ENCODE data around the gene MED14.

MED14 gene

DNA sequence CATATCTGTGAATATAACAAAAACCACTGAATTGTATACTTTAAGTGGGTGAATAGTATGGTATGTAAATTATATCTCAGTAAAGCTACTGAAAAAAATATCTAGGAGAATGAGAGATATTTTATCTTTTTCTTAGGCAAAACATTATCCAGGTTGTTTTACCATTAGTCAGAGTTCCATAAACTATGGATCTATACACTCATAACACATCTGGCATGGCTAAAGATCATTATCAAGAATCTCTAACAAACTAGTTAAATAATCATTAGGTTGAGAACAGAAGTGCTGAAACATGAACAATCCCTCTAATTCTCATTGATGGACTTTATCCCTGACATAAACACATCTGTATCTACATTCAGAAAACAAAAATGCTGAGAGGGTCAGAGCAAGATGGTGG, 15.6 kb downstream of the MED14 start:
- H3K9me3 Mint-ChIP-seq = peaks cover 3% of the 10 kb centered on the region
- H3K36me3 Mint-ChIP-seq (ENCODE audit: low read depth) = peaks cover 80% of the 10 kb centered on the region
- H3K27me3 Mint-ChIP-seq = peaks cover 11% of the 10 kb centered on the region
- H3K4me3 Mint-ChIP-seq = no peak overlapping the region
- peaks cover 57% of the 10 kb centered on the region for H3K4me1 Mint-ChIP-seq (ENCODE audit: low read depth)
- no peak overlapping the region for H3K27ac Mint-ChIP-seq
- no peak for DNase-seq

DNA sequence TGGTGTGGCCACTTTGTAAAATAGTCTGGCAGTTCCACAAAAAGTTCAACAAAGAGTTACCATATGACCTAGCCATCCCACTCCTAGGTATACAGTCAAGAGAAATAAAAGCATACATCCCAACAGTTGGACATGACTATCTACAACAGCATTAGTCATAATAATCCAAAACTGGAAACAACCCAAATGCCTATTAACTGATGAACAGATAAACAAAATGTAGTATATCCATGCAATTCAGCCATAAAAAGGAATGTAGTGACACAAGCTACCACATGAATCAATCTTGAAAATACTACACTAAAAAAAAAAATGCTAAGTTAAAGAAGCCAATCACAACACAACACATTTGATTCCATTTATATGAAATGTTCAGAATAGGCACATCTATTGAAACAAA, 16.1 kb downstream of the MED14 start:
- H3K27me3 Mint-ChIP-seq = peaks cover 11% of the 10 kb centered on the region
- no peak for DNase-seq
- H3K27ac Mint-ChIP-seq = no peak overlapping the region
- H3K9me3 Mint-ChIP-seq = peaks cover 3% of the 10 kb centered on the region
- H3K4me1 Mint-ChIP-seq (ENCODE audit: low read depth) = peaks cover 57% of the 10 kb centered on the region
- no peak overlapping the region for H3K4me3 Mint-ChIP-seq
- H3K36me3 Mint-ChIP-seq (ENCODE audit: low read depth) = peaks cover 80% of the 10 kb centered on the region

DNA sequence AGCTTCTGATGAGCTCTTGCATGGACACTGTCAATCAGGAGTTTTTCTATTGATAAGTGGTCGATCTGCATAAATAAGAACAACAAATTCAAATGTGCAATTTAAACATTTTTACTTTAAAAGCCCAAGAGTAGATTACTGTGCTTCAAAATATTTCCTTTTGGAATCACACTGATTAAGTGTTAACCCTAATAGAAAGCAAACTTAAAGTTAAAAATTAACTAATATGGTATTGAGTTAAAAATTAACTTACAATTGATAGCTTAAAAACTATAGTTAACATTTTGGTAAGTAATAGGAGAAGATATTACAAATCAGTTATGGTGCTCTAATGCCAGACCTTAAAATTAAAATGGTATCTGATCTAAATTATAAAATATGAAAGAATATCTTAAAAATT, 25.9 kb downstream of the MED14 start:
- H3K27me3 Mint-ChIP-seq = peaks cover 5% of the 10 kb centered on the region

DNA sequence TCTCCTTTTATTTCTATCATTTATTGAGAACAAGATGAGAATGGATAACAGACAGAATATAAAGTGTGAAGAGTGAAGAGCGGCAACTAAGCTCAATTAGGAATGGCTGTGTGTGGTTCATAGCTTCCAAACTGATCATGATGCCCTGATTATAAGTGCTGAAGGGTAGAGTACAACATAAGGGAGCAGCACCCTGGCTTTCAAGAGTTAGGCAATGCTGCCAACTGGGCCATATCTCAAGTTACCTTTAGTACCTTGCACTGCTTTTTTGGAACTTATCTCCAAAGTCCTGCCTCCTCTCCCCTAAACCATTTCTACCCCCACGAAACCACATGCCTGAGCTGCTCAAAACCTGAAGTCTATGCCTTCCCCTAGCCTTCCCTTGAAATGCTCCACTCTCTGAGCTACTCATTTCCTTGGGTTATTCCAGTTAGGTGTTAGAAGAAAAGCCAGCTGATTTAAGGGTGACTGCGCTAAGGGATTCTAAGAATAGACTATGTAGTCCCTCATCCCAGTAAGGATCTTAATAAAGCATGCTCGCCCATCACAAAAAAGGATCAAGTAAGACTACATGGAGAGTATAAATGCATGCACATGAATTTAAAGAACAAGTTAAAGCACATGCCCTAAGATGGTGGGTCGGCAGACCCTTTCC, 29.6 kb downstream of the MED14 start:
- Mint-ChIP-seq H3K36me3 (ENCODE audit: low read depth) (peaks cover 79% of the 10 kb centered on the region), H3K4me3 (no peak overlapping the region), H3K27me3 (peaks cover 8% of the 10 kb centered on the region), H3K4me1 (ENCODE audit: low read depth) (no peaks in the 10 kb centered on the region), H3K27ac (no peak overlapping the region), H3K9me3 (no peaks in the 10 kb centered on the region)
- no peak for DNase-seq

More for the DNA sequence above, 25.9 kb downstream of the MED14 start:
- H3K36me3 Mint-ChIP-seq (ENCODE audit: low read depth) = peaks cover 83% of the 10 kb centered on the region
- no peaks in the 10 kb centered on the region for H3K9me3 Mint-ChIP-seq
- no peak for DNase-seq
- peaks cover 2% of the 10 kb centered on the region for H3K4me1 Mint-ChIP-seq (ENCODE audit: low read depth)
- H3K27ac Mint-ChIP-seq = no peak overlapping the region
- no peak overlapping the region for H3K4me3 Mint-ChIP-seq

DNA sequence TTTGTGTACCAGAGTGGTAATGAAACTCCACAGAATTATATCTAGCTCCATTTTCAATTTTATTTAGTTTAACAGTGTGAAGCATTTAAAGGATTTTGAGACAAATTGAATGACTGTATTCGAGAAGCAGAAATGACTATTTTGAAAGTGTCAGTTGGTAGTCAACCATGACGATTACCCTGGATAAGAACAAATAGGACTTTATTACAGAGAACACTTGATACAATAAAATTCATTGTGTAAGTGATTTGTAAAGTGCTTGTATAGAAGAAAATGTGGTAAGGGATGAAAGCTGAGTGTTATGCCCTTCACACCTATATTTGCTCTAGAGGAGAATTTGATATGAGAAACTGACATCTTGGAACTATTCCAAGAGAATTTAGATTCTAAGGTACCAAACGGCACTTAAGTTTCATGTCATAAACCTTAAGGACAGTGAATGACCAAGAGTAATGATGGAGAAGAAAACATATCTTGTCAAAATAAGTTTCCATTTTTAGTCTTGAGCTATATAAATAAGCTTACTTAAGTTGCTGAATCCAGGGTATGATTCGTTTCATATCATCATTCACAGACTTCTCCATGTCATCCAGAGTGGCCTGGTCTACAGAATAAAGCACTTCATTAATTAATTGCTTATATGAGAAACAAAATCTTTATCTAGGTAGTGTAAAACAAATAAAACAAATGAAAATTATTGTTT, 34.6 kb downstream of the MED14 start:
- peaks cover 3% of the 10 kb centered on the region for H3K27me3 Mint-ChIP-seq
- no peak overlapping the region for H3K27ac Mint-ChIP-seq
- no peak for DNase-seq
- H3K4me3 Mint-ChIP-seq = no peak overlapping the region
- peaks cover 79% of the 10 kb centered on the region for H3K36me3 Mint-ChIP-seq (ENCODE audit: low read depth)
- H3K9me3 Mint-ChIP-seq = no peaks in the 10 kb centered on the region
- no peaks in the 10 kb centered on the region for H3K4me1 Mint-ChIP-seq (ENCODE audit: low read depth)

DNA sequence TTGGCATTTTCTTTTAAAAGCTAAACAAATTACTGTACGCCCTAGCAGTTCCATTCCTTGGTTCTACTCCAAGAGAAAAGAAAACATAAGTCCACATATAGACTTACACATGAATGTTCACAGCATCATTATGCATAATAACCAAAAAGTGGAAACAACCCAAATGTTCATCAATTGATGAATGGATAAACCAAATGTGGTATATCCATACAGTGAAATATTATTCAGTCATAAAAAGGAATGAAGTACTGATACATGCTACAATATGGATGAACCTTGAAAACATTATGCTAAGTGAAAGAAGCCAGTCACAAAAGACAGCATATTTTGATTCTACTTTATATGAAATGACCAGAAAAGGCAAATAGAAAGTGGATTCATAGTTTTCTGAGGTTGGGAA, 36.5 kb downstream of the MED14 start:
- no peaks in the 10 kb centered on the region for H3K9me3 Mint-ChIP-seq
- H3K4me3 Mint-ChIP-seq = no peak overlapping the region
- H3K27ac Mint-ChIP-seq = no peak overlapping the region
- no peaks in the 10 kb centered on the region for H3K27me3 Mint-ChIP-seq
- DNase-seq = no peak
- H3K36me3 Mint-ChIP-seq (ENCODE audit: low read depth) = peaks cover 75% of the 10 kb centered on the region
- peaks cover 4% of the 10 kb centered on the region for H3K4me1 Mint-ChIP-seq (ENCODE audit: low read depth)

DNA sequence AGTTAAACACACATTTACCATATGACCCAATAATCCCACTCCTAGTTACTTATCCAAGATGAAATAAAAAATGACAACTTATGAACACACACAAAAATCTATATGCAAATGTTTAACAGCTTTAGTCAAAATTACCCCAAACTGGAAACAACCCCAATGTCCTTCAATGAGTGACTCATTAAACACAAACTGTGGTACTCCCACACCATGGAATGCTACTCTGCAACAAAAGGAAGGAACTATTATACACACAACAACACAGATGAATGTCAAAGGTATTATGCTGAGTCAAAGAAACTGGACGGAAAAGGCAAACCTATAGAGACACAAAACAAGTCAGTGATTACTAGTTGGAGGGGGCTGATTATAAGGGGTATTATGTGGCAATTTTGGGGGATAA, 40.5 kb downstream of the MED14 start:
- DNase-seq = no peak
- H3K27me3 Mint-ChIP-seq = no peaks in the 10 kb centered on the region
- peaks cover 88% of the 10 kb centered on the region for H3K36me3 Mint-ChIP-seq (ENCODE audit: low read depth)
- H3K27ac Mint-ChIP-seq = no peak overlapping the region
- peaks cover 4% of the 10 kb centered on the region for H3K4me1 Mint-ChIP-seq (ENCODE audit: low read depth)
- H3K4me3 Mint-ChIP-seq = no peak overlapping the region
- no peaks in the 10 kb centered on the region for H3K9me3 Mint-ChIP-seq

DNA sequence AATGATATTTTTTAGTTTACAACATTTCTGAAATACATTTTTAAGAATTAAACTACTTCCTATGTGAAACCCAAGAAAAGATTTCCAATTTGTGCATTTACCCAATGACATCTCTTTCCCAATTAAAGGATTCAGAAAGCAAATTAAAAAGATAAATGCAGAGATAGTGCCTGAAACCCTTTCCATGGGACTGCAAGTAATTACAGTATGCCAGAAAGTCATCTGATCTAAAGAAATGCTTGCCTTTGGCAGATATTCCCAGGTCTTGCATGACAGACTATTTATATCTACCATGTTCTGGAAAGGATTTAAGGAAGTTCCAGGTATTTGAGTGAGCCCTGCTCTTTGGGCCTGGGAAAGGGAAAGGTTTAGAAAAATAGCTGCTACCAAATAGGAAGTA, 46.4 kb downstream of the MED14 start:
- peaks cover 20% of the 10 kb centered on the region for H3K4me1 Mint-ChIP-seq (ENCODE audit: low read depth)
- peaks cover 86% of the 10 kb centered on the region for H3K36me3 Mint-ChIP-seq (ENCODE audit: low read depth)

DNA sequence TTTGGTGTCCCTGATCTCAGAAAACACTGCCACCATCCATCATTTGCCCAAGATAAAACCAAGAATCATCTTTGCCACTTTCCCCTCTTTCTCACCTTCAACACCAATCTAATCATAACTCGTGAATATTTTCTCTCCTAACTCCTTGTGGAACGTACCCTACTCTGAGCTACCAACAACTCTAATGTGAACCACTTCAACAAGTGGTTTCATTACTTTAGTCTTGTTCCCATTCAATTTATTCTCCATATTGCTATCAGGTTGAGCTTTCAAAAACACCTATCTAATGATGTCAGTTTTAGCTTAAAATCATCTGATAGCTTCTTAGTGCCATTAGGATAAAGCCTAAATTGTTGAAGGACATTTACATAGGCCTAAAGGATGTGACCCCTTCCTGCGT, 48.2 kb downstream of the MED14 start:
- Mint-ChIP-seq H3K4me1 (ENCODE audit: low read depth) (peaks cover 26% of the 10 kb centered on the region), H3K9me3 (no peaks in the 10 kb centered on the region), H3K27me3 (peaks cover 4% of the 10 kb centered on the region), H3K4me3 (no peak overlapping the region), H3K36me3 (ENCODE audit: low read depth) (peaks cover 84% of the 10 kb centered on the region), H3K27ac (no peak overlapping the region)
- DNase-seq = no peak

More for the DNA sequence above, 46.4 kb downstream of the MED14 start:
- Mint-ChIP-seq H3K4me3 (no peak overlapping the region), H3K27me3 (peaks cover 4% of the 10 kb centered on the region), H3K9me3 (no peaks in the 10 kb centered on the region), H3K27ac (no peak overlapping the region)
- no peak for DNase-seq

DNA sequence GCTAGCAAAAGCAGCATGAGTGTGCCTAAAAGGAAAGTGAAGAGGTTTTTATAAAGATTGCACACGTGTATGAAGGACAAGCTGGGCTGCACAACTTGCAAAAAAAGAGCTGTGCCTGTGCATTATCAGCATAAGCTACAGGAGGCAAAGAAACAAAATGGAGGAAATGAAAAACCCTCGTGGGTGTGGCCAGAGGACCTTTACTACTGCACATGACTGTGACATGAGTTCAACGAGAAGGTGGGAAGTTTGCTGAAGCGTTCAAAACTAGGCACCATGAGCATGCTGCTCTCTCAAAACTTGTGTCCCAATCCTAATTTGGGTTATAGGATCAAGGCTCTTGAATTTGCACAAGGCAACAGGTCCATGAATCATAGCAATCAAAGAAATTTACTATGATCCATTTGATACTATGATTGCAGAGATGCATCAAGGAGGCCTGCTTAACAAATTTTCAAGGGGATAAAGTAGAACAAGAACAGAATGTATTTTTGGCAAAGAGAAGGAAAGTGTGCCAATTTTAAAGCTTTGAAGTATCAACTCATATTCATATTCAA, 49.9 kb downstream of the MED14 start:
- Mint-ChIP-seq H3K4me1 (ENCODE audit: low read depth) (peaks cover 26% of the 10 kb centered on the region), H3K9me3 (no peaks in the 10 kb centered on the region), H3K36me3 (ENCODE audit: low read depth) (peaks cover 82% of the 10 kb centered on the region), H3K27ac (no peak overlapping the region), H3K27me3 (peaks cover 4% of the 10 kb centered on the region), H3K4me3 (no peak overlapping the region)
- DNase-seq = no peak

DNA sequence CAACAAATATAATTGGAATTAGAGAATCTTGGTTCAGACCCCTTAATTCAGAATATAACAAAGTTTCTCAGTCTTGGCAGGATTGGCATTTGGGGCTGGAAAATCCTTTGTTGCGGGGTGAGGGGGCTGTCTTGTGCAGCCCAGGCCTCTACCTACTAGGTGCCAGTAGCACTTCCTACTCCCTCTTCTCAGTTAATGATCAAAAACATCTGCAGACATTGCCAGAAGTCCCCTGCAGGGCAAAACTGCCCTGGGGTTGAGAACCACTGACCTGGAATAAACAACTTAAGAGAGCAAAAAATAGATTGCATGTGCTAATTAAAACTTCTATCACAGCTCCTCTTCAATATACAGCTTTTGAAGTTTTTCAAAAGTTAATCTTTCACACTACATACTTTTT, 51.2 kb downstream of the MED14 start:
- Mint-ChIP-seq H3K27ac (no peak overlapping the region), H3K4me1 (ENCODE audit: low read depth) (peaks cover 26% of the 10 kb centered on the region), H3K36me3 (ENCODE audit: low read depth) (peaks cover 82% of the 10 kb centered on the region), H3K27me3 (peaks cover 4% of the 10 kb centered on the region), H3K9me3 (no peaks in the 10 kb centered on the region), H3K4me3 (no peak overlapping the region)
- no peak for DNase-seq

DNA sequence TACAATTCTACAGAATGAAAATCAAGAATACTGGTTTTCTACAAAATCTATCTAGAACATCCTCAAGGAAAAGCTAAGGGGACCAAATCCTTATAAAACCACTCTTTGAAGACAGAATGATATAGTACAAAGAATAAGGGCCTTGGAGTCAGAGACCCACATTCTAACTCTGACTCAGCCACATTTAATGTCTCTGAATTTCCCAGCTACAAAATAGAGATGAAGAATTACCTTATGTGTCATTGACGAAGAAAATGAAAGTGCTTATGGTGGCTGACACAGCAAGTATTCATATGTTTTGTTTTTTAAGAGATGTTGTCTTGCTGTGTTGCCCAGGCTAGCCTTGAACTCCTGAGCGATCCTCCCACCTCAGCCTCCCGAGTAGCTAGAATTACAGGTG, 52.1 kb downstream of the MED14 start:
- Mint-ChIP-seq H3K36me3 (ENCODE audit: low read depth) (peaks cover 81% of the 10 kb centered on the region), H3K27ac (peak overlapping the region; percentile 70), H3K9me3 (no peaks in the 10 kb centered on the region), H3K27me3 (peaks cover under 1% of the 10 kb centered on the region), H3K4me3 (no peak overlapping the region), H3K4me1 (ENCODE audit: low read depth) (peaks cover 27% of the 10 kb centered on the region)
- DNase-seq = no peak

DNA sequence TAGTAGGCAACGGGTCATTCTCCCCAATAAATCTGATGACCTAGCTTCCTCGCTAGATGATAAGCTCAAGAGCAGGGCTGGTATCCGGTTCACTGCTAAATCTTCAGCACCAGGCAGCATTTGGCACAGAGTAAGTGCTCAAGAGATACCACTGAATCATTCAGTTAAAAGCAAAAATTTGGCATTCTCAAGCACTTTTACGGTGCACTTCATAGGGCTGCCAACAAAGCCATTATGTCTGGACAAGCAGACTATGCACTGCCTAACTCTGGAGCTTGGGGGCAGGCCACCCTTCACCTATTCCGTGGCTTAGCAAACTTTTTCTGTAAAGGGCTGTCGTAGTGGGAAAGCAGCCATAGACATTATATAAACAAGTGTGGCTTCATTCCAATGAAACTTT, 64.2 kb downstream of the MED14 start:
- no peak for DNase-seq
- Mint-ChIP-seq H3K9me3 (no peaks in the 10 kb centered on the region), H3K27me3 (no peaks in the 10 kb centered on the region), H3K4me1 (ENCODE audit: low read depth) (no peaks in the 10 kb centered on the region), H3K4me3 (no peak overlapping the region), H3K27ac (no peak overlapping the region), H3K36me3 (ENCODE audit: low read depth) (peaks cover 81% of the 10 kb centered on the region)

DNA sequence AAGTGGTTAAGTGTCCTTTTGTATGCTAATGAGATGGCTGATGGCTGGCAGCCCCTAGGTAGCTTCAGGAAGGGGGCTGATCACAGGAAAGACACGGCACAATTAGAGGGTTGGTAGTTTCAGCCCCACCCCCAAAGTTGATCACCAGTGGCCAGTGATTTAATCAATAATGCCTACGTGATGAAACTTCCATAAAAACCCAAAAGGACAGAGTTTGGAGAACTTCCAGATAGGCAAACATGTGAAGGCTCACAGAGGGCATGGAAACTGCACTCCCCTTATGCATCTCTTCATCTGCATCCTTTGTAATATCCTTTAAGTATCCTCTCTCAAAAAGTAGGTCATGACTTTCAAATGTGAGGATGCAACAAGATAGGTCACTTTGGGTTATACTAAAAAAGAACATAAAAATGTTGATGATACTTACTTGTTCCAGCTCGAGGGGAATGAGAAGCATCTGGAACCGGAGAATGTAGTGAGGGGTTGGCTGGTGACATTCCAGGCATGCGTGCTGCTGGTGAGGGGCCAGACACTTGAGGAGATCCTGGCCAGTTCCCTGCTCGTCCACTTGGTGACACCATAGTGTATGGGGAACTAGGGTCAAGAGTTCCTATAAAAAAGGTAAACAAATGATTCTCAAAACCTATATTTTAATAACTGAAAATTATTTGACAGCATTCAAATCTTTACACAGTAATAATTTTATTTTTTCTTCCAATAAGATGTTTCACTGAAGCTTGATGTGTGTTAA, 71.3 kb downstream of the MED14 start:
- Mint-ChIP-seq H3K36me3 (ENCODE audit: low read depth) (peaks cover 85% of the 10 kb centered on the region), H3K27me3 (peaks cover 5% of the 10 kb centered on the region), H3K4me3 (no peak overlapping the region), H3K9me3 (no peaks in the 10 kb centered on the region), H3K27ac (peak overlapping the region; percentile 77), H3K4me1 (ENCODE audit: low read depth) (peaks cover 7% of the 10 kb centered on the region)
- DNase-seq = no peak
